SK-N-MC (cell line): Measurements from ENCODE around the gene MATCAP1.

Experiments used
- FOXP2 ChIP-seq: optimal IDR thresholded peaks from 2 replicates; pipeline ENCODE3; 2011; ENCODE audit warnings: mild to moderate bottlenecking, moderate library complexity; ENCODE audit not compliant: insufficient read depth; ENCODE audit errors: extremely low read length, control extremely low read depth
- POLR2AphosphoS5 ChIP-seq: IDR thresholded peaks from 2 replicates; pipeline ENCODE4 v1.6.1; 2012; ENCODE audit warnings: mild to moderate bottlenecking, low read depth, low read length, borderline replicate concordance

GRCh38 chr16:67179421-67180080 is 4.2 kb downstream of the MATCAP1 start:
- no peak for TF ChIP-seq POLR2AphosphoS5
- TF ChIP-seq FOXP2: no peak
